ENCODE results near the gene DLG2. TPM values are rescaled to one million over a fixed set of nuclear protein-coding genes. Genes with fewer than 3 reads are reported as not detected.

Gene DLG2
- total RNA-seq, 1 donor from 2014 or later = 2.1 TPM

DNA sequence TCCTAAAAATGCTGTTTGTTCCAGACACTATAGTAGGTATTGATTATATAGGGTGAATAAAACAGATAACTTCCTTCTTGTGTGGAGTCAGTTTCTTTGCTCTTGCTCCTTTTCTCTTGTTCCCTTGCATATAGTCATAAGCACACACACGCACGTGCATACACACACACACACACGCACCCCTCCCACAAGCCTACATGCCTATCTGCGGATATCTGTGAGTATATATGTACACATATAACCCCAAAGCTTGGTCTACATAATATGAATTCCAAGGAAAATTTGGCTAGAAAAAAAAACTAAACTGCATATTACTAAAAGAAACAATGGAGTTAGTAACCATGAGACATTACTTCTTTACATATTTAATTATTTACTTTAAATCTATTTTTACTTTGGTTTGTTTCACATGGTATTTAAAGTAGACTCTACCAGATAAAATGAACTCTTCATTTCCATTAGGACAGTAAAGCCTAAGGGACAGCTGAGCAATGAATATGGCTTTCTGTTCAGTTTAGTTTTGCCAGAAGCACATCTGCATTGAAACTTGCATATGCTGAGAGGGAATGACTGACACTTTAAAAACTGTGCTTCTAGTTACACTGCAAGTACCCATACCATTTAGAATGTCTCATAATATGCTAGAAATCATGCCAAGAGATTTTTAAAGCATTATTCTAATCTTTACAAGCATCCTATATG, 676.4 kb downstream of the DLG2 start:
- no peaks in the 10 kb centered on the region for H3K27me3 Mint-ChIP-seq (ENCODE audit: low read depth)
- DNase-seq (ENCODE audit: low read depth, low spot score) = no peak
- H3K27ac Mint-ChIP-seq (ENCODE audit: unreplicated experiment) = no peak overlapping the region
- H3K36me3 Mint-ChIP-seq (ENCODE audit: low read depth) = no peaks in the 10 kb centered on the region
- no peaks in the 10 kb centered on the region for H3K4me1 Mint-ChIP-seq
- TF ChIP-seq, protein P1, sequence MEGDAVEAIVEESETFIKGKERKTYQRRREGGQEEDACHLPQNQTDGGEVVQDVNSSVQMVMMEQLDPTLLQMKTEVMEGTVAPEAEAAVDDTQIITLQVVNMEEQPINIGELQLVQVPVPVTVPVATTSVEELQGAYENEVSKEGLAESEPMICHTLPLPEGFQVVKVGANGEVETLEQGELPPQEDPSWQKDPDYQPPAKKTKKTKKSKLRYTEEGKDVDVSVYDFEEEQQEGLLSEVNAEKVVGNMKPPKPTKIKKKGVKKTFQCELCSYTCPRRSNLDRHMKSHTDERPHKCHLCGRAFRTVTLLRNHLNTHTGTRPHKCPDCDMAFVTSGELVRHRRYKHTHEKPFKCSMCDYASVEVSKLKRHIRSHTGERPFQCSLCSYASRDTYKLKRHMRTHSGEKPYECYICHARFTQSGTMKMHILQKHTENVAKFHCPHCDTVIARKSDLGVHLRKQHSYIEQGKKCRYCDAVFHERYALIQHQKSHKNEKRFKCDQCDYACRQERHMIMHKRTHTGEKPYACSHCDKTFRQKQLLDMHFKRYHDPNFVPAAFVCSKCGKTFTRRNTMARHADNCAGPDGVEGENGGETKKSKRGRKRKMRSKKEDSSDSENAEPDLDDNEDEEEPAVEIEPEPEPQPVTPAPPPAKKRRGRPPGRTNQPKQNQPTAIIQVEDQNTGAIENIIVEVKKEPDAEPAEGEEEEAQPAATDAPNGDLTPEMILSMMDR (conservative IDR thresholded peaks at IDR 0.05) = no peak
- no peak overlapping the region for H3K4me3 Mint-ChIP-seq
- peaks cover 5% of the 10 kb centered on the region for H3K9me3 Mint-ChIP-seq

DNA sequence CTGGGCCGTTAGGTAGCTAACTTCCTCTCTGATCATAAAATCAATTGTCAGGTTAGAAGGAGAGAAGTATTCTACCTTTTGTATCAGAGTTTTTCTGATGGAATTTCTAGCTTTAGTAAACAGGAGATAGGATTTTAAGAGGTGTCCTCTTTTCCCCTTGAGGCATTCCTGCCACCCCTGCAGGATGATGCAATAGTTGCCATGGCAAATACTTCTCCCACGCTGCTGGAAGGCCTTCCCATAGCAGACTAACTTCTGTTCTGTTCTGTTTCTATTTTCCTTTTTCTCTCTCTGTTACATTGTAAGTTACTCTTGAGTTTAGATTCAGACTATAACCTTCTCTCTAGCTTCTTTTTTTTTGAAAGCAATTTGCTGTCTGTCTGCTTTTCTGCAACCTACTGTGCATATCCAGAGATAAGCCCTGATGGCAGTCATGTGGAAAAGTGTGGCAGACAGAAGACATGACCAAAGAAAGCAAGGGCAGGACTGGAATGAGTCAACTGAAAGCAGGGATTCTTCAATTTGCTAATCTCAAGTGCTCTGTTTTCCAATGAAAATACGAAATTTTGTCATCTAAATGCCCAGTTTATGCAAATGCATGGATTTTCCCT, 679.1 kb downstream of the DLG2 start:
- no peak overlapping the region for H3K4me3 Mint-ChIP-seq
- no peaks in the 10 kb centered on the region for H3K27me3 Mint-ChIP-seq (ENCODE audit: low read depth)
- H3K36me3 Mint-ChIP-seq (ENCODE audit: low read depth) = peaks cover 3% of the 10 kb centered on the region
- TF ChIP-seq, protein P1 (conservative IDR thresholded peaks at IDR 0.05) = no peak
- H3K9me3 Mint-ChIP-seq = peaks cover 13% of the 10 kb centered on the region
- H3K4me1 Mint-ChIP-seq = no peaks in the 10 kb centered on the region
- H3K27ac Mint-ChIP-seq (ENCODE audit: unreplicated experiment) = no peak overlapping the region
- no peak for DNase-seq (ENCODE audit: low read depth, low spot score)

DNA sequence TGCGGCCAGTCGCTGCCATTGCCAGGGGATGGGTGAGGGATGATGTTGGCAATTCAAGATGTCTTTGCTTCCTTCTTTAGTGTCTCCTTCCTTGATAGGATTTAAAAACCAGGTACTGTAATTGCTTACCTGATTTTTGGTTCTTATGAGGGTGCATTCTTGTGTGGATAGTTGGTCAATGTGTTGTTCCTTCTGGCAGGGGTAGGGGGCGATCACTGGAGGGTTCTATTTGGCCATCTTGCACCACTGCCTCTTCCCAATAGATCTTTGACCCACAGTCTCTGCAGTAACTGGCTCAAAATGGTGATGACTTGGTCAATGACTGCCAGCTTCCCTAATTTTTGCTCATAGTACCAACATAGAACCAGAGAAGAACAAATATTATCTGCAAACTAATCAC, 680.1 kb downstream of the DLG2 start:
- Mint-ChIP-seq H3K9me3 (peaks cover 17% of the 10 kb centered on the region), H3K27ac (ENCODE audit: unreplicated experiment) (no peak overlapping the region), H3K27me3 (ENCODE audit: low read depth) (no peaks in the 10 kb centered on the region), H3K36me3 (ENCODE audit: low read depth) (peaks cover 3% of the 10 kb centered on the region), H3K4me1 (no peaks in the 10 kb centered on the region), H3K4me3 (no peak overlapping the region)
- TF ChIP-seq, protein P1 (conservative IDR thresholded peaks at IDR 0.05) = no peak
- DNase-seq (ENCODE audit: low read depth, low spot score) = no peak

DNA sequence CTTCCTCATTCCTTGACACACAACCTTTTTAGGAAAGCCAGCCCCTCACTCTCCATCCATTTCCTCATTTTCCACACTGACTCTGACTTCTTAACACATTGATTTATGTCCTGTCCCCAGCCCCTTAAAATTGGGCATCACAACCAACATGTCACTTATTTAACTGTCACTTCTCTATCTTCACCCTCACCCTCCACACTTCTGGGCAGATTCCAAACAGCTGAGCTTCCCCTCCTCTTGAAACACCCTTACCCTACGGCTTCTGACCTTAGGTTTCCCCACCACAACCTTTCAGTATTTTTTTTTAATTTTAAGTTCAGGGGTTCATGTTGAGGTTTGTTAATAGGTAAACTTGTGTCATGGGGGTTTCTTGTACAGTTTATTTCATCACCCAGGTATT, 696.3 kb downstream of the DLG2 start:
- H3K4me3 Mint-ChIP-seq = no peak overlapping the region
- H3K27ac Mint-ChIP-seq (ENCODE audit: unreplicated experiment) = no peak overlapping the region
- peaks cover 3% of the 10 kb centered on the region for H3K9me3 Mint-ChIP-seq
- DNase-seq (ENCODE audit: low read depth, low spot score) = no peak
- H3K27me3 Mint-ChIP-seq (ENCODE audit: low read depth) = no peaks in the 10 kb centered on the region
- no peaks in the 10 kb centered on the region for H3K4me1 Mint-ChIP-seq
- TF ChIP-seq, protein P1 (conservative IDR thresholded peaks at IDR 0.05) = no peak
- no peaks in the 10 kb centered on the region for H3K36me3 Mint-ChIP-seq (ENCODE audit: low read depth)

DNA sequence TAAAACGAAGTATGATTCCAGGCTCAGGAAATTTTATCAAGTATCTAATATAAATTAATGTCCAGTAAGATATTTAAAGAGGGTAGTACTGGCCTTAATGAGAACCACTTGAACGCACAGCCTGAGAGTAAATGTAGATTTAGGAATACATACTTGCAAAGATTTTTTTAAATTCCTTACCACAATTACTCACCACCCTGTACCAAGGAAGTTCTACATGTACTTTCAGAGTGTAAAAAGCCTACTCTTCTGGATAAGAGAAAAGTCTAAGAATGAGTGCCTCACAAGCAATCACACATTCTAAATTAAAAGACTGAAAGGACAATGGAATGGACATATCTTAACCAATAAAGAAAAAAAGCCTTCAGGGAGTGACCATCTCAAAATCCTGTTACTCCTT, 697.4 kb downstream of the DLG2 start:
- Mint-ChIP-seq H3K4me3 (no peak overlapping the region), H3K4me1 (peaks cover 4% of the 10 kb centered on the region), H3K27me3 (ENCODE audit: low read depth) (no peaks in the 10 kb centered on the region), H3K27ac (ENCODE audit: unreplicated experiment) (no peak overlapping the region), H3K9me3 (peaks cover 3% of the 10 kb centered on the region), H3K36me3 (ENCODE audit: low read depth) (no peaks in the 10 kb centered on the region)
- DNase-seq (ENCODE audit: low read depth, low spot score) = no peak
- TF ChIP-seq, protein P1 (conservative IDR thresholded peaks at IDR 0.05) = no peak
